ENCODE data around the gene ZFHX3. TPM values are rescaled to one million over a fixed set of nuclear protein-coding genes. Genes with fewer than 3 reads are reported as not detected.

ZFHX3 gene
- total RNA-seq, 1 experiment from 2014 or later, result 1.5 TPM

- Histone ChIP-seq H4K8ac (replicated peaks; ENCODE audit: insufficient read length, low read depth, low read length) (no peak overlapping the region), H4K91ac (ENCODE audit: insufficient read length, low read depth, low read length) (no peak overlapping the region)
- WGBS (ENCODE audit: extremely low coverage, insufficient read length, low lambda C conversion rate), result no CpG with 5 or more reads among the region's 8 CpGs
These were observed 149.6 kb downstream of the ZFHX3 start for GRCh38 chr16:72898216-72898825.

More at GRCh38 chr16:72898216-72898825, 149.6 kb downstream of the ZFHX3 start:
- Histone ChIP-seq H3K23me2 (ENCODE audit: insufficient read length, low read depth, low read length, poor library complexity, severe bottlenecking) (no peaks in the 10 kb centered on the region), H2BK120ac (ENCODE audit: low read depth, low read length, poor library complexity, severe bottlenecking) (no peak overlapping the region), H3K79me2 (ENCODE audit: insufficient read depth, low read length) (no peaks in the 10 kb centered on the region), H2BK15ac (ENCODE audit: low read depth, low read length) (no peak overlapping the region), H3K56ac (ENCODE audit: insufficient read length, low read depth, low read length) (no peak overlapping the region), H3K79me1 (ENCODE audit: insufficient read depth, low read depth, low read length, poor library complexity, severe bottlenecking) (no peaks in the 10 kb centered on the region), H3T11ph (ENCODE audit: low read length) (no peak overlapping the region), H2AK5ac (ENCODE audit: insufficient read length, low read length) (no peak overlapping the region), H3K27me3 (ENCODE audit: insufficient read depth, low read length) (no peaks in the 10 kb centered on the region), H2BK20ac (ENCODE audit: low read depth, low read length, poor library complexity, severe bottlenecking) (no peak overlapping the region), H3K14ac (ENCODE audit: insufficient read depth, low read length) (no peak overlapping the region), H2BK5ac (ENCODE audit: insufficient read length, low read length) (no peak overlapping the region), H4K20me1 (ENCODE audit: control insufficient read depth, insufficient read depth, insufficient read length) (no peaks in the 10 kb centered on the region), H3K27ac (ENCODE audit: insufficient read length, low read depth, low read length) (no peak overlapping the region), H3K23ac (ENCODE audit: insufficient read length, low read depth, low read length) (no peak overlapping the region), H3K4me2 (ENCODE audit: insufficient read depth, insufficient read length, low read length) (no peak overlapping the region), H3K9ac (ENCODE audit: extremely low read depth, insufficient read length, low read length) (no peak overlapping the region), H3K9me3 (ENCODE audit: control insufficient read depth, low read depth, low read length) (no peaks in the 10 kb centered on the region), H3K18ac (ENCODE audit: insufficient read length, low read depth, low read length) (no peak overlapping the region), H3K4me1 (ENCODE audit: insufficient read depth, low read length) (no peaks in the 10 kb centered on the region), H2BK12ac (ENCODE audit: insufficient read length, low read depth, low read length) (no peak overlapping the region), H3K4ac (ENCODE audit: low read depth, low read length) (no peak overlapping the region), H2AFZ (ENCODE audit: low read length) (no peak overlapping the region), H4K5ac (ENCODE audit: insufficient read length, low read depth, low read length) (no peak overlapping the region)
- no peak overlapping the region for H3K4me3 Mint-ChIP-seq
- no peak for DNase-seq
- H3K36me3 Mint-ChIP-seq (ENCODE audit: insufficient read depth in 1 of 3, low read depth in 3 of 3), result no peaks in the 10 kb centered on the region
- H3K27me3 Mint-ChIP-seq (ENCODE audit: low read depth), result peaks cover 17% of the 10 kb centered on the region; the same call in 1 of the 2 replicates
- no peaks in the 10 kb centered on the region for H3K9me3 Mint-ChIP-seq
- no peak overlapping the region for H3K27ac Mint-ChIP-seq
- TF ChIP-seq, protein P1, sequence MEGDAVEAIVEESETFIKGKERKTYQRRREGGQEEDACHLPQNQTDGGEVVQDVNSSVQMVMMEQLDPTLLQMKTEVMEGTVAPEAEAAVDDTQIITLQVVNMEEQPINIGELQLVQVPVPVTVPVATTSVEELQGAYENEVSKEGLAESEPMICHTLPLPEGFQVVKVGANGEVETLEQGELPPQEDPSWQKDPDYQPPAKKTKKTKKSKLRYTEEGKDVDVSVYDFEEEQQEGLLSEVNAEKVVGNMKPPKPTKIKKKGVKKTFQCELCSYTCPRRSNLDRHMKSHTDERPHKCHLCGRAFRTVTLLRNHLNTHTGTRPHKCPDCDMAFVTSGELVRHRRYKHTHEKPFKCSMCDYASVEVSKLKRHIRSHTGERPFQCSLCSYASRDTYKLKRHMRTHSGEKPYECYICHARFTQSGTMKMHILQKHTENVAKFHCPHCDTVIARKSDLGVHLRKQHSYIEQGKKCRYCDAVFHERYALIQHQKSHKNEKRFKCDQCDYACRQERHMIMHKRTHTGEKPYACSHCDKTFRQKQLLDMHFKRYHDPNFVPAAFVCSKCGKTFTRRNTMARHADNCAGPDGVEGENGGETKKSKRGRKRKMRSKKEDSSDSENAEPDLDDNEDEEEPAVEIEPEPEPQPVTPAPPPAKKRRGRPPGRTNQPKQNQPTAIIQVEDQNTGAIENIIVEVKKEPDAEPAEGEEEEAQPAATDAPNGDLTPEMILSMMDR (conservative IDR thresholded peaks at IDR 0.05), result no peak
- H3K4me1 Mint-ChIP-seq, result peaks cover 2 to 9% of the 10 kb centered on the region in 2 experiments; a peak in 2 of 4 replicates

Measured in H9 (cell line).